Stimulated activated naive CD8-positive, alpha-beta T cell treated with anti-CD3 and anti-CD28 coated beads, Interleukin-15, Interleukin-2, amounts not matched to agents 100 ng/mL and 50 ng/mL, for 24 hours (primary cell): ENCODE results near the gene AEN.
A peak's percentile ranks its signal among the peaks of the same experiment; 100 is the strongest.

ENCODE experiments used
- H3K27ac Mint-ChIP-seq: one replicate; pipeline ENCODE4 v1.8.0; 2021; ENCODE audit warnings: mild to moderate bottlenecking, mixed read lengths
- H3K27me3 Mint-ChIP-seq: one replicate; pipeline ENCODE4 v1.8.0; 2021; ENCODE audit warnings: mixed read lengths
- H3K36me3 Mint-ChIP-seq: one replicate; pipeline ENCODE4 v1.8.0; 2021; ENCODE audit warnings: low read depth, mixed read lengths
- H3K4me1 Mint-ChIP-seq: one replicate; pipeline ENCODE4 v1.8.0; 2021; ENCODE audit warnings: low read depth, mixed read lengths
- H3K4me3 Mint-ChIP-seq: one replicate; pipeline ENCODE4 v1.8.0; 2021; ENCODE audit warnings: mild to moderate bottlenecking, mixed read lengths
- H3K9me3 Mint-ChIP-seq: one replicate; pipeline ENCODE4 v1.8.0; 2021; ENCODE audit warnings: mixed read lengths

The AEN gene

DNA sequence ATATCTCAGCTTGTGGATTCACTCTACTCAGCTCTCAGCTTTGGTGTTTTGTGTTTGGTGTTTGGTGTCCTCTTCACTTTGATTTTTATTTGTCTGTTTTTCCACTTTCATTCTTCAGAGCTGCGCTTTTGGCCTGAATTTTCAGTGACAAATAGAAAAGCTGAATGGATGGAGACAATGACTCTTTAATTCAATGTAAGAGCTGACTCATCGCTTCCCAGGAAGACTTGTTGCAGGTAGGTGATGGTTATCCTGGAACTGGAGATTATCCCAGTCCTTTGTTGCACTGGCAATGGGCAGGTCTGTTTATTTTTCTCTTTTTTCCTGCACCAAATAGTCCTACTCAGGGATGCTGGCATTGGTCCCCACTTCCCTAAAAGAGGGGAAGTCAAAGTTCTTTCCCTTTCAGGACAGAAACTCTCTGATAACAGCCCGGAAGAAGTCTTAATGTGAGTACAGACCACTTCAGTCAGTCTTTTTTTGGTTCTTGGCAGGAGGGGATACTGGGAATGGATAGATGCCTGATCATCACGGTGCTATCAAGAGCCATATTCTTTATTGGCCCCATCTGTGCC lies 12.4 kb upstream of the AEN start:
- Mint-ChIP-seq H3K27me3 (peaks cover 73% of the 10 kb centered on the region), H3K36me3 (no peaks in the 10 kb centered on the region), H3K27ac (no peak overlapping the region), H3K4me1 (peaks cover 17% of the 10 kb centered on the region), H3K4me3 (no peak overlapping the region), H3K9me3 (no peaks in the 10 kb centered on the region)

DNA sequence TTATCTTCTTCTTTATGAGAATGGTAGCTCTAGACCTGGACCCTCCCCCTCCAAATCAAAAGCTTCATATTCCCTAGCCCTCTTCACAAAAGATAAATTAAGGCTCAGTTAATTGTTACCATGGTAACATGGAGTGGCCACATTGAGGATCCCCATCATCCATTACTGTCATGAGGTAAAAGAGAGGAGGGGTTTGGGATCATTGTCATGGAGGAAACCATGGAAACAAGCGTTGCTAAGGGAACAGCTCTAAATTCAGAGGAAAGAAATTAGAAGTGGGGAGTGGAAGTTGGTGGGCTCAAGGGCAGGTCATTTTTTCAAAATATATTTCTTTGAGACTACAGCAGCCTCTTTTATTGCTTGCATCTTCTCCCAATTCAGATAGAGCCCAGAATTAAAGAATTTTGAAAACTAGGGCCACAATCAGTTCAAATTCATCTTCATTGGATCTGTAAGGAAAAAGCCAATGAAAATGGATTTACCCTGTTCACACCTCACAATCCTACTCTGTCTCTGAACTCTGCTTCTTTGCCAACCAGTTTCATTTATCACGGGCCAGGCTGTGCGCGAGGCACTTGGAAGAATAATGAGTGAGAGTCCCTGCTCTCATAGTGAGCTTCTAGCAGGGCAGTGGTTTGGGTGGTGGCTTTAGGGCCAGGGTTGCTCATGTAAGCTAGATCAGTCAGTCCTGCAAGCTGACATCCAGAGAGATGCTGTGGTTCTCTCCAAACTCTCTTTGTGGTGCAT lies 11.6 kb upstream of the AEN start:
- Mint-ChIP-seq H3K27ac (no peak overlapping the region), H3K9me3 (no peaks in the 10 kb centered on the region), H3K4me3 (no peak overlapping the region), H3K4me1 (peaks cover 12% of the 10 kb centered on the region), H3K27me3 (peaks cover 64% of the 10 kb centered on the region), H3K36me3 (no peaks in the 10 kb centered on the region)

- peaks cover 52% of the 10 kb centered on the region for H3K27me3 Mint-ChIP-seq
- no peaks in the 10 kb centered on the region for H3K36me3 Mint-ChIP-seq
- peaks cover 1% of the 10 kb centered on the region for H3K4me1 Mint-ChIP-seq
- no peak overlapping the region for H3K4me3 Mint-ChIP-seq
- H3K27ac Mint-ChIP-seq, result no peak overlapping the region
- no peaks in the 10 kb centered on the region for H3K9me3 Mint-ChIP-seq
Observed at GRCh38 chr15:88610701-88611231, 10.4 kb upstream of the AEN start.

DNA sequence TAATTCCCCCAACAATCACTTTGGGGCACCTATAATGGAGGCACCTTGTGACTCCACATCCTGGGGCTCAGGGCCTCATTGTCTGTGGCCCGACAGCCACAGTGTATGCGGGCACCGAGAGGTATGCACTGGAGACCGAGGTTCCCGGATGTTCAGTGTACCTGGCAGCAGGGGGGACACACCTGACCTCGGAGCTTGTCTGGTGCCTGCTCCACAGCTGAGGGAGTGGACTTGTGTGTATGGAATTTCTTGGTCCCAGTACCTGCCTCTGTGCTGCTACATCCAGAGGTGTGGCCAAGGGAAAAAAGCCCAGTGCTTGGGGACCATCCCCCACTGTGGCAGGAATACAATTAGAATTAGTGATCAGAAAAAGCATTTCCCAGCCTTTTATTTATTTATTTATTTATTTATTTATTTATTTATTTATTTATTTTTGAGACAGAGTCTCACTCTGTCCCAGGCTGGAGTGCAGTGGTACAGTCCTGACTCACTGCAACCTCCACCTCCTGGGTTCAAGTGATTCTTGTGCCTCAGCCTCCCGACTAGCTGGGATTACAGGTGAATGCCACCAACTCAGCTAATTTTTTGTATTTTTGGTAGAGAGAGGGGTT lies 8.8 kb upstream of the AEN start:
- H3K36me3 Mint-ChIP-seq, result no peaks in the 10 kb centered on the region
- no peak overlapping the region for H3K4me3 Mint-ChIP-seq
- no peaks in the 10 kb centered on the region for H3K4me1 Mint-ChIP-seq
- no peaks in the 10 kb centered on the region for H3K9me3 Mint-ChIP-seq
- H3K27me3 Mint-ChIP-seq, result peaks cover 37% of the 10 kb centered on the region
- no peak overlapping the region for H3K27ac Mint-ChIP-seq

GRCh38 chr15:88613074-88613944 lies 7.8 kb upstream of the AEN start:
- peaks cover 30% of the 10 kb centered on the region for H3K27me3 Mint-ChIP-seq
- no peaks in the 10 kb centered on the region for H3K9me3 Mint-ChIP-seq

DNA sequence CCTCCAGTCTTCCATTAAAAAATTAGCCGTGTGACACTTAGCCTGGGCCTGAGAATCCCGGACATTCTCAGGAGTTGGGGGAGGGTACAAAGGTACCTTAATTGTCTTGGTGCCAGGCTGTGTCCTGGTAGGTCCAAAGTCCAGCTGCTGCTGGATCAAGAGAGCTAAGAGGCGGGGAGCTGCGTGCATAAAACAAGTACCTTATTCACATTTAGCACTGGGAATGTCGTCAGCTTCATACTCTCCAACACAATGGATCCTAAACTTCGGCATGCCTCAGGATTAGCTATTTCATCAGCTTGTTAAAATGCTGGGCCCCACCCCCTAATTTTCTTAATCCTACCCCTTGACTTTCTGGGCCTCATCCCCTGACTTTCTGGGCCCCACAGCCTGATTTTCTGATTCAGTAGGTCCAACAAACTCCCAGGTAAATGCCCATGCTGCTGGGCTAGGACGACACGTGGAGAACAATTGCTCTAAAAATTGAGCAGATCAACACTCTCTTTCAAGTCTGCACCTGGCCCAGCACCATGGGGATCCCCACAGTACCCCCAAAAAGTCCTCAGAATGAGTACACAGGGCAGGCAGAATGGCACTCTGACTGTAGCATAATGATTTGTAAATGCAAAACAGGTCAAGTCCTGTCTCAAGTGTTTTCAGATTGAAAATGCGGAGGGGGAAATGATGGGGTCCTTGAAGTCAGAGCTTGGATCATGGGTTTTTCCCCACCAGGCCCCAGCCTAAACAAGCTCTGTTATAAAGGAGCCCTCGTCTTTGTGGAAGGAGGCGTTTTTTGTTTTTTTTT lies 5.6 kb upstream of the AEN start:
- Mint-ChIP-seq H3K27ac (no peak overlapping the region), H3K9me3 (no peaks in the 10 kb centered on the region), H3K4me3 (no peak overlapping the region), H3K27me3 (peaks cover 18% of the 10 kb centered on the region), H3K36me3 (no peaks in the 10 kb centered on the region), H3K4me1 (no peaks in the 10 kb centered on the region)

More at GRCh38 chr15:88613074-88613944, 7.8 kb upstream of the AEN start:
- Mint-ChIP-seq H3K4me3 (no peak overlapping the region), H3K36me3 (no peaks in the 10 kb centered on the region), H3K4me1 (no peaks in the 10 kb centered on the region), H3K27ac (no peak overlapping the region)

DNA sequence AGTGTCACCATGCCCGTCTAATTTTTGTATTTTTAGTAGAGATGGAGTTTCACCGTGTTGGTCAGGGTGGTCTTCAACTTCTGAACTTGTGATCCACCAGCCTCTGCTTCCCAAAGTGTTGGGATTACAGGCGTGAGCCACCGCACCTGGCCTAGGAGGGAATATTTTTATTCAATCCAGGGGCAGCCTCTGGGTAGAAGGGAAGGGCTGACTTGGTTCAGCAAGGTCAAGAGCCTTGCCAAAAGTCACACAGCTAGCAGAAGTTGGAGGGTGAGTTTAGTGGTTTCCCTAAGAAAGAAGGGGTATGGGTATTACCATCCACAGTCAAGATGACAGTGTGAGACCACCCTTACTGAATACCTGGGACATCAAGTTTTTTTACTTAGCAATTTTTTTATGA lies 4.9 kb upstream of the AEN start:
- no peaks in the 10 kb centered on the region for H3K36me3 Mint-ChIP-seq
- peaks cover 18% of the 10 kb centered on the region for H3K27me3 Mint-ChIP-seq
- no peaks in the 10 kb centered on the region for H3K9me3 Mint-ChIP-seq
- peaks cover 6% of the 10 kb centered on the region for H3K4me1 Mint-ChIP-seq
- H3K4me3 Mint-ChIP-seq, result no peak overlapping the region
- H3K27ac Mint-ChIP-seq, result no peak overlapping the region

DNA sequence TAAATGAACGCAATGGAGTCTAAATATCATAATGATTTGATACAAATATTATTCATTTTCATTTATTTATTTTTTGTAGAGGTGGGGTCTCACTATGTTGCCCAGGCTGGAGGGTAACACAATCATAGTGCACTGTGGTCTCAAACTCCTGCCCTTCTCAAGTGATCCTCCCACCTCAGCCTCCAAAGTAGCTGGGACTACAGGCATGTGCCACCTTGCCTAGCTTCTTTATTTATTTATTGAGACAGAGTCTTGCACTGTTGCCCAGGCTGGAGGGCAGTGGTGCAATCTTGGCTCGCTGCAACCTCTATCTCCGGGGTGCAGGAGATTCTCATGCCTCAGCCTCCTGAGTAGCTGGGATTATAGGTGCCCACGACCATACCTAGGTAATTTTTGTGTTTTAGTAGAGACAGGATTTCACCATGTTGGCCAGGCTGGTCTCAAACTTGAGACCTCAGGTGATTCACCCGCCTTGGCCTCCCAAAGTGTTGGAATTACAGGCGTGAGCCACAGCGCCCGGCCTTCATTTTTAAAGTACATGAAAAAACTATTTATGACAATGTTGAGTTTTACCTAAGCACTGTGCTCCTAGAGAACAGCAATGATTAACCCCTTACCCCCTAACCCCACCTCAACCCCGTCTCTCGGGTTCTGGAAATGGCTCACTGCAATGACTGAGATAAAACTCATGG lies 4.0 kb upstream of the AEN start:
- Mint-ChIP-seq H3K36me3 (peaks cover 6% of the 10 kb centered on the region), H3K27ac (no peak overlapping the region), H3K4me1 (peaks cover 9% of the 10 kb centered on the region), H3K4me3 (no peak overlapping the region), H3K9me3 (no peaks in the 10 kb centered on the region), H3K27me3 (peaks cover 18% of the 10 kb centered on the region)

GRCh38 chr15:88617790-88618189 lies 3.4 kb upstream of the AEN start:
- Mint-ChIP-seq H3K27me3 (peaks cover 16% of the 10 kb centered on the region), H3K4me3 (no peak overlapping the region), H3K9me3 (no peaks in the 10 kb centered on the region), H3K36me3 (peaks cover 13% of the 10 kb centered on the region), H3K27ac (no peak overlapping the region), H3K4me1 (peaks cover 16% of the 10 kb centered on the region)

- Mint-ChIP-seq H3K36me3 (peaks cover 22% of the 10 kb centered on the region), H3K27ac (no peak overlapping the region), H3K4me3 (no peak overlapping the region), H3K4me1 (peaks cover 25% of the 10 kb centered on the region), H3K27me3 (peaks cover 10% of the 10 kb centered on the region), H3K9me3 (no peaks in the 10 kb centered on the region)
Observed at GRCh38 chr15:88618686-88619085, 2.5 kb upstream of the AEN start.

- Mint-ChIP-seq H3K27ac (peak overlapping the region; percentile 10), H3K4me1 (peaks cover 36% of the 10 kb centered on the region), H3K27me3 (peaks cover 10% of the 10 kb centered on the region), H3K4me3 (no peak overlapping the region), H3K36me3 (peaks cover 33% of the 10 kb centered on the region), H3K9me3 (no peaks in the 10 kb centered on the region)
Observed at GRCh38 chr15:88619796-88620195, 1.3 kb upstream of the AEN start.

GRCh38 chr15:88621789-88622604 lies 857 bp downstream of the AEN start:
- Mint-ChIP-seq H3K4me3 (peak overlapping the region; percentile 98), H3K4me1 (peaks cover 56% of the 10 kb centered on the region), H3K27ac (peak overlapping the region; percentile 98), H3K36me3 (peaks cover 48% of the 10 kb centered on the region), H3K9me3 (no peaks in the 10 kb centered on the region), H3K27me3 (peaks cover 10% of the 10 kb centered on the region)

DNA sequence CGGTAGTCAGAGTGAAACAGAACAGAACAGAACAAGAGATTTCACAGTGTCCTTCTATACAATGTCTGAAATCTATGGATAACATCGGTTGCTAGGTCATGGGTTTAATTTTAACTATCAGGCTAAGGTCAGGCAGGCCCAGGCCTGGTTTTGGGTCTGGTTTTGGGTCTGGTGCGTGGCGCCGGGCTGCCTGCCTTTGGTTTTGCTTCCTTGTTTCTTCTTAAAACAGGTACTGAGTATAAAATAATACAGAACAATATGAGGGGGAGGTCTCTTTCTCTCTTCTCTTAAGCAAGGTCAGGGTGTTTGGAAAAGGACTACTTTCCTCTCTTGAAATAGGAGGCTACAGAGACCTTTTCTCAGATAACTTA lies 1.4 kb downstream of the AEN start:
- H3K9me3 Mint-ChIP-seq, result no peaks in the 10 kb centered on the region
- peaks cover 10% of the 10 kb centered on the region for H3K27me3 Mint-ChIP-seq
- peak overlapping the region; percentile 98 for H3K27ac Mint-ChIP-seq
- H3K4me3 Mint-ChIP-seq, result peak overlapping the region; percentile 98
- H3K36me3 Mint-ChIP-seq, result peaks cover 54% of the 10 kb centered on the region
- peaks cover 62% of the 10 kb centered on the region for H3K4me1 Mint-ChIP-seq
